Astrocyte (in vitro differentiated cells and primary cell): Measurements from ENCODE around the gene DTNA. TPM values are rescaled to one million over a fixed set of nuclear protein-coding genes. Genes with fewer than 3 reads are reported as not detected.

Experiments
- DNase-seq: peaks from one replicate; pipeline ENCODE4 v3.0.0-alpha.2; 2010; ENCODE audit warnings: low read depth
- FAIRE-seq: peaks from 2 replicates; lab custom pipeline; 2011; peaks lifted over from hg19 to GRCh38; lab: Jason Lieb, UNC
- H2AFZ ChIP-seq: 2 replicates; pipeline ENCODE4 v1.6.0; 2012; ENCODE audit warnings: low read depth, low read length, inconsistent platforms
- H3K27ac ChIP-seq: 2 replicates; pipeline ENCODE4 v1.5.1; 2011; ENCODE audit warnings: low read depth, low read length, inconsistent platforms
- H3K27me3 ChIP-seq: 2 replicates; pipeline ENCODE4 v1.6.0; 2011; ENCODE audit warnings: low read length, inconsistent platforms; ENCODE audit not compliant: insufficient read depth
- H3K36me3 ChIP-seq: 2 replicates; pipeline ENCODE4 v1.5.1; 2011; ENCODE audit warnings: low read length, inconsistent platforms; ENCODE audit not compliant: insufficient read depth
- H3K4me1 ChIP-seq: 2 replicates; pipeline ENCODE4 v1.5.1; 2011; ENCODE audit warnings: low read length, inconsistent platforms; ENCODE audit not compliant: insufficient read depth
- H3K4me2 ChIP-seq: 2 replicates; pipeline ENCODE4 v1.6.0; 2012; ENCODE audit warnings: low read length, inconsistent platforms
- H3K4me3 ChIP-seq: 2 replicates; pipeline ENCODE4 v1.5.1; 2011; ENCODE audit warnings: low read depth, mild to moderate bottlenecking, low read length, inconsistent platforms; ENCODE audit not compliant: insufficient read depth
- H3K79me2 ChIP-seq: 2 replicates; pipeline ENCODE4 v1.6.0; 2012; ENCODE audit warnings: mild to moderate bottlenecking, low read length, inconsistent platforms; ENCODE audit not compliant: insufficient read depth
- H3K9ac ChIP-seq: 2 replicates; pipeline ENCODE4 v1.6.0; 2012; ENCODE audit warnings: mild to moderate bottlenecking, low read length, inconsistent platforms
- H3K9me3 ChIP-seq: 2 replicates; pipeline ENCODE4 v1.5.1; 2012; ENCODE audit warnings: low read depth, mild to moderate bottlenecking, low read length, inconsistent platforms; ENCODE audit not compliant: insufficient read depth
- H4K20me1 ChIP-seq: 2 replicates; pipeline ENCODE4 v1.6.0; 2012; ENCODE audit warnings: low read length, inconsistent platforms; ENCODE audit not compliant: insufficient read depth
- H3K27ac Mint-ChIP-seq: one replicate; pipeline ENCODE4 v1.8.0; 2021; ENCODE audit warnings: mild to moderate bottlenecking, mixed read lengths; ENCODE audit not compliant: unreplicated experiment
- H3K27me3 Mint-ChIP-seq: one replicate; pipeline ENCODE4 v1.8.0; 2021; ENCODE audit warnings: low read depth, mixed read lengths; ENCODE audit not compliant: unreplicated experiment
- H3K36me3 Mint-ChIP-seq: one replicate; pipeline ENCODE4 v1.8.0; 2021; ENCODE audit warnings: low read depth, mixed read lengths; ENCODE audit not compliant: unreplicated experiment
- H3K4me1 Mint-ChIP-seq: one replicate; pipeline ENCODE4 v1.8.0; 2021; ENCODE audit warnings: low read depth, mixed read lengths; ENCODE audit not compliant: unreplicated experiment
- H3K4me3 Mint-ChIP-seq: one replicate; pipeline ENCODE4 v1.8.0; 2021; ENCODE audit warnings: mild to moderate bottlenecking, moderate library complexity, mixed read lengths; ENCODE audit not compliant: unreplicated experiment
- H3K9me3 Mint-ChIP-seq: one replicate; pipeline ENCODE4 v1.8.0; 2021; ENCODE audit warnings: mild to moderate bottlenecking, mixed read lengths; ENCODE audit not compliant: unreplicated experiment
- CTCF ChIP-seq: IDR thresholded peaks from 2 replicates; pipeline ENCODE4 v1.5.1; 2011; ENCODE audit warnings: low read depth, mild to moderate bottlenecking, inconsistent platforms, low read length, moderate library complexity; ENCODE audit not compliant: insufficient read depth
- EZH2 ChIP-seq: IDR thresholded peaks from 2 replicates; pipeline ENCODE4 v1.6.1; 2012; ENCODE audit warnings: mild to moderate bottlenecking, low read length, inconsistent platforms; ENCODE audit not compliant: insufficient read depth
- total RNA-seq: library from RNA; stranded (reverse); gene quantifications from 2 replicates; pipeline ENCODE4 v1.2.1, GENCODE V29; 2021

DTNA gene
- total RNA-seq, 1 donor from 2014 or later: 41.1 TPM

DNA sequence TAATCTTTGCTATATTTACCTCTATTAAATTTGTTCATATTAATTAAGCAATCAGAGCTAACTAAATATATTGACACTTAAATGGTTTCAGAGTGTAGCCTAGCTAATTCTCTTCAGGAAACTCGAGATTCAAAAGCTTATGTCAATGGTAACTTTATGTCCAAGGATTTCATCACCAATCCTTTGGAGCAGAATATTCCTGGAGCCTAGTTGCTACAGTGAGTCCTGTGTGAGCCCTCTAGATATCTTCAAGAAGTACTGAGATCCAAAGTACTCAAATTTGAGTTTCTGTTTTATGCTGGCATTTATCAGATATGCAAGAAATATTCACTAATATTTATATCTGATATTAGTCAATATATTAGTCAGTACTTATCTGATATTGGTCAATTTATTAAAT, 31.3 kb downstream of the DTNA start:
- no peaks in the 10 kb centered on the region for H4K20me1 ChIP-seq
- peaks cover 10% of the 10 kb centered on the region for H3K4me1 ChIP-seq
- H3K4me3 ChIP-seq: no peak overlapping the region
- H3K36me3 ChIP-seq: no peaks in the 10 kb centered on the region
- H3K4me3 Mint-ChIP-seq: no peak overlapping the region
- no peaks in the 10 kb centered on the region for H3K36me3 Mint-ChIP-seq
- H3K27me3 ChIP-seq: no peaks in the 10 kb centered on the region
- H3K27me3 Mint-ChIP-seq: no peaks in the 10 kb centered on the region
- H2AFZ ChIP-seq: no peak overlapping the region
- no peak overlapping the region for H3K27ac ChIP-seq
- no peak overlapping the region for H3K9ac ChIP-seq
- FAIRE-seq: no peak
- DNase-seq: no peak
- peaks cover 16% of the 10 kb centered on the region for H3K4me1 Mint-ChIP-seq
- H3K9me3 ChIP-seq: no peaks in the 10 kb centered on the region
- no peaks in the 10 kb centered on the region for H3K79me2 ChIP-seq
- no peak for TF ChIP-seq EZH2
- no peak for TF ChIP-seq CTCF
- H3K9me3 Mint-ChIP-seq: no peaks in the 10 kb centered on the region
- H3K4me2 ChIP-seq: no peak overlapping the region
- H3K27ac Mint-ChIP-seq: no peak overlapping the region

GRCh38 chr18:34742891-34743341, 32.8 kb downstream of the DTNA start:
- Mint-ChIP-seq H3K36me3 (no peaks in the 10 kb centered on the region), H3K27me3 (no peaks in the 10 kb centered on the region), H3K9me3 (no peaks in the 10 kb centered on the region), H3K4me1 (peaks cover 16% of the 10 kb centered on the region), H3K4me3 (no peak overlapping the region), H3K27ac (no peak overlapping the region)
- H3K4me3 ChIP-seq: no peak overlapping the region
- no peaks in the 10 kb centered on the region for H4K20me1 ChIP-seq
- H3K27ac ChIP-seq: no peak overlapping the region
- FAIRE-seq: no peak
- no peak overlapping the region for H3K4me2 ChIP-seq
- H3K27me3 ChIP-seq: no peaks in the 10 kb centered on the region
- H2AFZ ChIP-seq: no peak overlapping the region
- H3K9ac ChIP-seq: no peak overlapping the region
- DNase-seq: no peak
- H3K9me3 ChIP-seq: no peaks in the 10 kb centered on the region
- peaks cover 10% of the 10 kb centered on the region for H3K4me1 ChIP-seq
- no peaks in the 10 kb centered on the region for H3K36me3 ChIP-seq
- H3K79me2 ChIP-seq: no peaks in the 10 kb centered on the region
- TF ChIP-seq CTCF (no peak), EZH2 (no peak)

GRCh38 chr18:34744569-34744968, 34.5 kb downstream of the DTNA start:
- no peaks in the 10 kb centered on the region for H3K79me2 ChIP-seq
- no peaks in the 10 kb centered on the region for H3K36me3 ChIP-seq
- no peak overlapping the region for H3K27ac ChIP-seq
- Mint-ChIP-seq H3K4me3 (no peak overlapping the region), H3K9me3 (no peaks in the 10 kb centered on the region), H3K36me3 (no peaks in the 10 kb centered on the region), H3K27me3 (no peaks in the 10 kb centered on the region), H3K27ac (no peak overlapping the region), H3K4me1 (peaks cover 1% of the 10 kb centered on the region)
- no peak for DNase-seq
- no peak for FAIRE-seq
- H3K9me3 ChIP-seq: no peaks in the 10 kb centered on the region
- H3K4me2 ChIP-seq: no peak overlapping the region
- TF ChIP-seq EZH2 (no peak), CTCF (no peak)
- no peak overlapping the region for H3K4me3 ChIP-seq
- H3K9ac ChIP-seq: no peak overlapping the region
- H2AFZ ChIP-seq: no peak overlapping the region
- H3K27me3 ChIP-seq: no peaks in the 10 kb centered on the region
- no peaks in the 10 kb centered on the region for H3K4me1 ChIP-seq
- no peaks in the 10 kb centered on the region for H4K20me1 ChIP-seq
